ENCODE measurements around the gene VPS8.
"Not testable (repeated sequence)": the region's sequence is repeated elsewhere in the genome, so short reads cannot be mapped to it uniquely, and the experiment has no call there.

The VPS8 gene

GRCh38 chr3:184868477-184868876 lies 56.5 kb downstream of the VPS8 start:
- DNase-seq (ENCODE audit: low read depth in 2 of 2) = no peak

- no peak for DNase-seq (ENCODE audit: low read depth in 2 of 2)
Measured at GRCh38 chr3:184872200-184872599, 60.2 kb downstream of the VPS8 start.

- DNase-seq (ENCODE audit: low read depth in 2 of 2) = no peak
Measured at GRCh38 chr3:184873141-184873540, 61.2 kb downstream of the VPS8 start.

GRCh38 chr3:184874709-184875644 lies 63.0 kb downstream of the VPS8 start:
- DNase-seq (ENCODE audit: low read depth in 2 of 2) = no peak

- DNase-seq (ENCODE audit: low read depth in 2 of 2) = no peak
Measured at GRCh38 chr3:184880276-184881019, 68.5 kb downstream of the VPS8 start.

GRCh38 chr3:184884359-184885017 lies 72.5 kb downstream of the VPS8 start:
- no peak for DNase-seq (ENCODE audit: low read depth in 2 of 2)

- no peak for DNase-seq (ENCODE audit: low read depth in 2 of 2)
Measured at GRCh38 chr3:184885112-184885511, 73.1 kb downstream of the VPS8 start.

GRCh38 chr3:184887574-184887973 lies 75.6 kb downstream of the VPS8 start:
- DNase-seq (ENCODE audit: low read depth in 2 of 2) = no peak

- no peak for DNase-seq (ENCODE audit: low read depth in 2 of 2)
Measured at GRCh38 chr3:184889312-184889904, 77.4 kb downstream of the VPS8 start.

GRCh38 chr3:184894051-184894450 lies 82.1 kb downstream of the VPS8 start:
- DNase-seq (ENCODE audit: low read depth in 2 of 2) = no peak

- DNase-seq (ENCODE audit: low read depth in 2 of 2) = no peak
Measured at GRCh38 chr3:184895350-184895749, 83.4 kb downstream of the VPS8 start.

GRCh38 chr3:184896336-184896735 lies 84.4 kb downstream of the VPS8 start:
- DNase-seq (ENCODE audit: low read depth in 2 of 2) = no peak

GRCh38 chr3:184899953-184900595 lies 88.1 kb downstream of the VPS8 start:
- no peak for DNase-seq (ENCODE audit: low read depth in 2 of 2)

GRCh38 chr3:184907031-184907430 lies 95.1 kb downstream of the VPS8 start:
- DNase-seq (ENCODE audit: low read depth in 2 of 2) = not testable (repeated sequence)

GRCh38 chr3:184907681-184908649 lies 96.0 kb downstream of the VPS8 start:
- DNase-seq (ENCODE audit: low read depth in 2 of 2) = no peak

- DNase-seq (ENCODE audit: low read depth in 2 of 2) = no peak
Measured at GRCh38 chr3:184908859-184909258, 96.9 kb downstream of the VPS8 start.

- no peak for DNase-seq (ENCODE audit: low read depth in 2 of 2)
Measured at GRCh38 chr3:184910664-184911063, 98.7 kb downstream of the VPS8 start.

GRCh38 chr3:184911570-184911969 lies 99.6 kb downstream of the VPS8 start:
- DNase-seq (ENCODE audit: low read depth in 2 of 2) = no peak

GRCh38 chr3:184912163-184912562 lies 100.2 kb downstream of the VPS8 start:
- DNase-seq (ENCODE audit: low read depth in 2 of 2) = no peak

- DNase-seq (ENCODE audit: low read depth in 2 of 2) = no peak
Measured at GRCh38 chr3:184914628-184915027, 102.7 kb downstream of the VPS8 start.
